HepG2 (cell line): ENCODE results near the gene PSD4. TPM values are rescaled to one million over a fixed set of nuclear protein-coding genes. Genes with fewer than 3 reads are reported as not detected.

Source experiments
- E2F5 ChIP-seq: sonication (generic); formaldehyde crosslinking; conservative IDR thresholded peaks from 2 replicates; pipeline ENCODE4 v1.4.0; 2020; ENCODE audit warnings: missing genetic modification reagents
- ELF4 ChIP-seq: sonication (generic); formaldehyde crosslinking; IDR thresholded peaks from 2 replicates; pipeline ENCODE4 v1.5.0; 2020; ENCODE audit warnings: missing genetic modification reagents, mild to moderate bottlenecking, moderate library complexity, borderline replicate concordance
- FOXP1 ChIP-seq, 2 experiments: fragments of 450-650 bp in 1 of 2; IDR thresholded peaks; 2 replicates each; pipeline ENCODE4 v1.6.1; 2017 to 2018; ENCODE audit warnings: antibody characterized with exemption in 1 of 2
- KLF6 ChIP-seq: IDR thresholded peaks from 2 replicates; pipeline ENCODE4 v1.8.0; 2016; ENCODE audit warnings: missing biosample characterization, missing genetic modification reagents
- MYNN ChIP-seq: sonication (generic); formaldehyde crosslinking; IDR thresholded peaks from 2 replicates; pipeline ENCODE4 v1.4.0; 2020; ENCODE audit warnings: mild to moderate bottlenecking, low read depth, missing genetic modification reagents
- NBN ChIP-seq: fragments of 450-650 bp; conservative IDR thresholded peaks from 2 replicates; pipeline ENCODE4 v1.6.1; 2017
- NCOA2 ChIP-seq: sonication (generic); formaldehyde crosslinking; IDR thresholded peaks from 2 replicates; pipeline ENCODE4 v1.8.0; 2022; ENCODE audit warnings: inconsistent platforms
- NCOR1 ChIP-seq: fragments of 200-600 bp; sonication (generic); IDR thresholded peaks from 2 replicates; pipeline ENCODE4 v1.7.0; 2017; ENCODE audit warnings: antibody characterized with exemption, low read length, borderline replicate concordance
- ZBTB8A ChIP-seq: sonication (generic); formaldehyde crosslinking; IDR thresholded peaks from 2 replicates; pipeline ENCODE4 v1.4.0; 2020; ENCODE audit warnings: mild to moderate bottlenecking, low read depth, missing genetic modification reagents, borderline replicate concordance
- ZNF318 ChIP-seq: sonication (generic); formaldehyde crosslinking; IDR thresholded peaks from 2 replicates; pipeline ENCODE4 v1.4.0; 2020; ENCODE audit warnings: mild to moderate bottlenecking, missing genetic modification reagents
- ZNF547 ChIP-seq: sonication (generic); formaldehyde crosslinking; IDR thresholded peaks from 2 replicates; pipeline ENCODE4 v1.5.1; 2020; ENCODE audit warnings: mild to moderate bottlenecking, missing genetic modification reagents
- ZNF556 ChIP-seq: sonication (generic); formaldehyde crosslinking; IDR thresholded peaks from 2 replicates; pipeline ENCODE4 v1.4.0; 2020; ENCODE audit warnings: mild to moderate bottlenecking, missing genetic modification reagents, borderline replicate concordance
- ZNF704 ChIP-seq: sonication (generic); formaldehyde crosslinking; IDR thresholded peaks from 2 replicates; pipeline ENCODE4 v1.8.1; 2023; ENCODE audit warnings: mild to moderate bottlenecking, inconsistent platforms, moderate library complexity, missing genetic modification reagents, borderline replicate concordance
- ZSCAN21 ChIP-seq: sonication (generic); formaldehyde crosslinking; IDR thresholded peaks from 2 replicates; pipeline ENCODE4 v1.8.0; 2022; ENCODE audit warnings: mild to moderate bottlenecking, missing genetic modification reagents, moderate library complexity, borderline replicate concordance
- polyA plus RNA-seq, 8 experiments: library from polyadenylated mRNA; depleted of rRNA in 3 of 8; stranded (reverse) in 7 of 8; unstranded in 1 of 8; fragments of >200 nt; fragmentation: Illumina TruSeq in 4 of 8; extraction: Trizol in 4 of 8; gene quantifications; 2 replicates each; pipeline versions ENCODE4 v1.2.1 to v1.2.3, GENCODE V29; 2011 to 2016; ENCODE audit warnings: low read depth in 4 of 8, missing spikeins in 1 of 8, mixed read lengths in 1 of 8; ENCODE audit not compliant: insufficient read depth in 1 of 8
- total RNA-seq, 5 experiments: library from RNA; depleted of rRNA; stranded (reverse); fragments of >200 nt; fragmentation: Illumina TruSeq; extraction: Trizol; gene quantifications; 2 replicates each; pipeline ENCODE4 v1.2.3, GENCODE V29; 2016; ENCODE audit warnings: low read depth in 1 of 5

Gene PSD4
- total and polyA plus RNA-seq, 2 of the 13 experiments (the other 11 are each of a cell fraction or from before 2014, with no cell fraction given): 5.8 to 9.4 TPM

GRCh38 chr2:113164930-113165585 lies 8.7 kb upstream of the PSD4 start (continued):
- TF ChIP-seq NCOR1 (peak; percentile 81; the same call in 1 of the 2 replicates), ZNF547 (CRISPR knock-in tag) (no peak), ZNF704 (CRISPR knock-in tag) (no peak), ZSCAN21 (CRISPR knock-in tag) (0 out of 2 replicates have a peak, but pooled peaks have one; percentile 7), FOXP1 (IDR thresholded peaks at IDR 0.05) (no peak), FOXP1 (CRISPR knock-in tag; IDR thresholded peaks at IDR 0.05) (peak; percentile 47; the same call in 1 of the 2 replicates), ZBTB8A (CRISPR knock-in tag) (no peak), E2F5 (no peak), MYNN (CRISPR knock-in tag) (0 out of 2 replicates have a peak, but pooled peaks have one; percentile 86), NCOA2 (CRISPR knock-in tag) (no peak), NBN (no peak), ZNF318 (no peak), ELF4 (CRISPR knock-in tag) (no peak), KLF6 (CRISPR knock-in tag) (no peak), ZNF556 (0 out of 2 replicates have a peak, but pooled peaks have one; percentile 36)
